WTC11 (cell line): ENCODE data around the gene LDB2. TPM values are rescaled to one million over a fixed set of nuclear protein-coding genes. Genes with fewer than 3 reads are reported as not detected.

Experiments
- ATAC-seq: fragments of 200-7000 bp; cut with Tn5 transposase; 2 replicates; pipeline ENCODE4 v1.10.0; 2021; ENCODE audit warnings: mild to moderate bottlenecking, moderate library complexity
- CTCF ChIA-PET: fragments of 300-600 bp; sonication (Branson Sonifier 250); formaldehyde crosslinking; loops from one replicate; lab custom pipeline; 2021; ENCODE audit warnings: antibody characterized with exemption; lab: Charles Lee
- POLR2A ChIA-PET: fragments of 350-600 bp; sonication (Branson Sonifier 250); formaldehyde crosslinking; loops from one replicate; lab custom pipeline; 2021; ENCODE audit warnings: antibody characterized with exemption; lab: Charles Lee
- DNase-seq: peaks from one replicate; pipeline ENCODE4 v3.0.0; 2021; ENCODE audit warnings: low spot score
- H3K27ac Mint-ChIP-seq: 2 replicates; pipeline ENCODE4 v1.8.0; 2021; ENCODE audit warnings: mixed read lengths
- H3K27me3 Mint-ChIP-seq: 2 replicates; pipeline ENCODE4 v1.8.0; 2021; ENCODE audit warnings: low read depth, mild to moderate bottlenecking, moderate library complexity, mixed read lengths
- H3K36me3 Mint-ChIP-seq: 2 replicates; pipeline ENCODE4 v1.8.0; 2021; ENCODE audit warnings: mixed read lengths
- H3K4me1 Mint-ChIP-seq: 2 replicates; pipeline ENCODE4 v1.8.0; 2022; ENCODE audit warnings: mixed read lengths
- H3K4me3 Mint-ChIP-seq: 2 replicates; pipeline ENCODE4 v1.8.0; 2021; ENCODE audit warnings: mild to moderate bottlenecking, moderate library complexity, mixed read lengths
- H3K9me3 Mint-ChIP-seq: 2 replicates; pipeline ENCODE4 v1.8.0; 2021; ENCODE audit warnings: mixed read lengths
- CREM ChIP-seq: sonication (generic); formaldehyde crosslinking; IDR thresholded peaks from 2 replicates; pipeline ENCODE4 v1.8.1; 2022; ENCODE audit warnings: mild to moderate bottlenecking, missing genetic modification reagents, moderate library complexity
- E2F1 ChIP-seq: sonication (generic); formaldehyde crosslinking; IDR thresholded peaks from 2 replicates; pipeline ENCODE4 v1.8.0; 2022; ENCODE audit warnings: mild to moderate bottlenecking, missing genetic modification reagents
- ESRRA ChIP-seq: sonication (generic); formaldehyde crosslinking; IDR thresholded peaks from 2 replicates; pipeline ENCODE4 v1.8.1; 2022; ENCODE audit warnings: mild to moderate bottlenecking, missing genetic modification reagents, borderline replicate concordance
- ETV6 ChIP-seq: sonication (generic); formaldehyde crosslinking; IDR thresholded peaks from 2 replicates; pipeline ENCODE4 v1.8.1; 2022; ENCODE audit warnings: mild to moderate bottlenecking, missing genetic modification reagents
- FOXP4 ChIP-seq: sonication (generic); formaldehyde crosslinking; IDR thresholded peaks from 2 replicates; pipeline ENCODE4 v1.8.0; 2022; ENCODE audit warnings: mild to moderate bottlenecking, missing genetic modification reagents
- IRF2 ChIP-seq: sonication (generic); formaldehyde crosslinking; IDR thresholded peaks from 2 replicates; pipeline ENCODE4 v1.8.0; 2022; ENCODE audit warnings: low read depth, missing genetic modification reagents, borderline replicate concordance
- JUN ChIP-seq: sonication (generic); formaldehyde crosslinking; IDR thresholded peaks from 2 replicates; pipeline ENCODE4 v1.8.0; 2023; ENCODE audit warnings: mild to moderate bottlenecking, missing genetic modification reagents
- MLX ChIP-seq: sonication (generic); formaldehyde crosslinking; IDR thresholded peaks from 2 replicates; pipeline ENCODE4 v1.8.1; 2023; ENCODE audit warnings: mild to moderate bottlenecking, missing genetic modification reagents, moderate library complexity
- NFATC4 ChIP-seq: fragments of 250-450 bp; sonication (Bioruptor Pico); IDR thresholded peaks from 2 replicates; pipeline ENCODE4 v1.9.0; 2021; ENCODE audit warnings: mild to moderate bottlenecking
- NFE2L1 ChIP-seq: sonication (generic); formaldehyde crosslinking; IDR thresholded peaks from 2 replicates; pipeline ENCODE4 v1.8.1; 2023; ENCODE audit warnings: missing genetic modification reagents
- NFYB ChIP-seq: sonication (generic); formaldehyde crosslinking; conservative IDR thresholded peaks from 2 replicates; pipeline ENCODE4 v1.8.0; 2022; ENCODE audit warnings: low read depth, missing genetic modification reagents
- NR2C2 ChIP-seq: sonication (generic); formaldehyde crosslinking; IDR thresholded peaks from 2 replicates; pipeline ENCODE4 v1.8.0; 2022; ENCODE audit warnings: mild to moderate bottlenecking, missing genetic modification reagents
- PREB ChIP-seq: sonication (generic); formaldehyde crosslinking; IDR thresholded peaks from 2 replicates; pipeline ENCODE4 v1.8.1; 2022; ENCODE audit warnings: mild to moderate bottlenecking, missing genetic modification reagents, moderate library complexity, borderline replicate concordance
- SMAD3 ChIP-seq: sonication (generic); formaldehyde crosslinking; IDR thresholded peaks from 2 replicates; pipeline ENCODE4 v1.8.0; 2022; ENCODE audit warnings: missing genetic modification reagents, mild to moderate bottlenecking, borderline replicate concordance
- TEAD4 ChIP-seq: sonication (generic); formaldehyde crosslinking; IDR thresholded peaks from 2 replicates; pipeline ENCODE4 v1.8.0; 2022; ENCODE audit warnings: mild to moderate bottlenecking, missing genetic modification reagents
- ZBTB21 ChIP-seq: sonication (generic); formaldehyde crosslinking; IDR thresholded peaks from 2 replicates; pipeline ENCODE4 v1.8.1; 2023; ENCODE audit warnings: mild to moderate bottlenecking, missing genetic modification reagents, borderline replicate concordance
- ZNF138 ChIP-seq: sonication (generic); formaldehyde crosslinking; conservative IDR thresholded peaks from 2 replicates; pipeline ENCODE4 v1.8.1; 2022; ENCODE audit warnings: mild to moderate bottlenecking, moderate library complexity, missing genetic modification reagents
- ZNF512 ChIP-seq: sonication (generic); formaldehyde crosslinking; IDR thresholded peaks from 2 replicates; pipeline ENCODE4 v1.8.1; 2022; ENCODE audit warnings: missing genetic modification reagents, borderline replicate concordance
- ZNF671 ChIP-seq: fragments of 250-450 bp; sonication (Bioruptor Pico); IDR thresholded peaks from 2 replicates; pipeline ENCODE4 v1.8.0; 2021; ENCODE audit warnings: mild to moderate bottlenecking
- total RNA-seq: library from RNA; stranded (reverse); gene quantifications from 3 replicates; pipeline ENCODE4 v1.2.3, GENCODE V29; 2021
- TF ChIP-seq, protein P1 (sequence below): sonication (generic); formaldehyde crosslinking; IDR thresholded peaks from 2 replicates; pipeline ENCODE4 v1.8.0; 2023; ENCODE audit warnings: mild to moderate bottlenecking, missing genetic modification reagents
- TF ChIP-seq, protein P2 (sequence below): fragments of 200-600 bp; IDR thresholded peaks from 2 replicates; pipeline ENCODE4 v1.8.0; 2022; ENCODE audit warnings: antibody characterized with exemption
- TF ChIP-seq, protein P3 (sequence below): sonication (generic); formaldehyde crosslinking; IDR thresholded peaks from 2 replicates; pipeline ENCODE4 v1.8.1; 2023; ENCODE audit warnings: mild to moderate bottlenecking, moderate library complexity, missing genetic modification reagents

Gene LDB2
- total RNA-seq, 1 experiment from 2014 or later, result 62.4 TPM

DNA sequence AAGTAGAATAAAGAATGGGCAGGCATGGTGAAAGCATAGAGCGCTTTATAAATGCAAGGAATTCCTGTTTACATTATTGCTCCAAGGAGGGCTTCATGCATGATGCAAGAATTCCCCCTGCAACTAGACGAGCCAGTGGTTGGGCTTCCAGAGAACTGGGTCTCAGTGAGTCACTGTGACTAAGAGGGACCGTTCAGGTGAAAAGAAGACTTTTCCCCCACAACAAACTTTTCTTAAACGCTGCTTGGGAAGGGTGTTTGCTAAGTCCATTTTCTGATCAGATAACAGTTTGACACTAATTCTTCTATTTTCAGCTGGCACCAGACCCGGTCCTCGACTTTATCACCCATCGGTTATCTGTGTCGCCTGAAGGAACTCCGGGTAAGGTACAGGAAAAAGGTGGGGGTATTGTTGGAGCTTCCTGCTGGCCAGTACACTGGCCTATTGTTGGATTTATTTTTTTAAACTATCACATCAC is 40.1 kb downstream of the LDB2 start (continued):
- TF ChIP-seq ZBTB21 (no peak), ZNF671 (CRISPR knock-in tag) (no peak), NFYB (CRISPR knock-in tag) (no peak)

GRCh38 chr4:16857425-16857824 is 41.0 kb downstream of the LDB2 start:
- ChIA-PET CTCF (no interaction called here), POLR2A (no interaction called here)
- Mint-ChIP-seq H3K4me1 (peaks cover 70% of the 10 kb centered on the region), H3K27ac (peak overlapping the region; percentile 49), H3K36me3 (0 out of 2 replicates have a peak, but pooled peaks cover 5% of the 10 kb centered on the region), H3K9me3 (no peaks in the 10 kb centered on the region), H3K27me3 (no peaks in the 10 kb centered on the region), H3K4me3 (no peak overlapping the region)
- TF ChIP-seq, protein P1, sequence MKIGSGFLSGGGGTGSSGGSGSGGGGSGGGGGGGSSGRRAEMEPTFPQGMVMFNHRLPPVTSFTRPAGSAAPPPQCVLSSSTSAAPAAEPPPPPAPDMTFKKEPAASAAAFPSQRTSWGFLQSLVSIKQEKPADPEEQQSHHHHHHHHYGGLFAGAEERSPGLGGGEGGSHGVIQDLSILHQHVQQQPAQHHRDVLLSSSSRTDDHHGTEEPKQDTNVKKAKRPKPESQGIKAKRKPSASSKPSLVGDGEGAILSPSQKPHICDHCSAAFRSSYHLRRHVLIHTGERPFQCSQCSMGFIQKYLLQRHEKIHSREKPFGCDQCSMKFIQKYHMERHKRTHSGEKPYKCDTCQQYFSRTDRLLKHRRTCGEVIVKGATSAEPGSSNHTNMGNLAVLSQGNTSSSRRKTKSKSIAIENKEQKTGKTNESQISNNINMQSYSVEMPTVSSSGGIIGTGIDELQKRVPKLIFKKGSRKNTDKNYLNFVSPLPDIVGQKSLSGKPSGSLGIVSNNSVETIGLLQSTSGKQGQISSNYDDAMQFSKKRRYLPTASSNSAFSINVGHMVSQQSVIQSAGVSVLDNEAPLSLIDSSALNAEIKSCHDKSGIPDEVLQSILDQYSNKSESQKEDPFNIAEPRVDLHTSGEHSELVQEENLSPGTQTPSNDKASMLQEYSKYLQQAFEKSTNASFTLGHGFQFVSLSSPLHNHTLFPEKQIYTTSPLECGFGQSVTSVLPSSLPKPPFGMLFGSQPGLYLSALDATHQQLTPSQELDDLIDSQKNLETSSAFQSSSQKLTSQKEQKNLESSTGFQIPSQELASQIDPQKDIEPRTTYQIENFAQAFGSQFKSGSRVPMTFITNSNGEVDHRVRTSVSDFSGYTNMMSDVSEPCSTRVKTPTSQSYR (CRISPR knock-in tag), result no peak
- TF ChIP-seq TEAD4 (no peak), ZNF138 (CRISPR knock-in tag) (no peak), CREM (no peak)
- no peak for DNase-seq
- no peak for ATAC-seq

DNA sequence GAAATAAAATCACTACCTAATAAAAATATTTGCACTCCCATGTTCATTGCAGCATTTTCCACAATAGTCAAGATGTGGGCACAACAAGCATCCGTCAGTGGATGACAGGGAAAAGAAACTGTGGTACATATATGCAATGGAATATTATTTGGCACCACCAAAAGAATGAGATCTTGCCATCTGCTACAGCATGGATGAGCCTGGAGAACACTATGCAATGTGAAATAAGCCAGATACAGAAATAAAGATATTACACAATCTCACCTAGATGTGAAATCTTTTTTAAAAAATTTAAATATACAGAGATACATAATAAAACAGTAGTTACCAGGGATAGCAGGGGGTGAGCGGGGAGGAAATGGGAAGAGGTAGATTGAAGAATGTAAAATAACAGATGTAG is 44.8 kb downstream of the LDB2 start:
- no peak for DNase-seq
- ATAC-seq, result no peak
- Mint-ChIP-seq H3K27me3 (no peaks in the 10 kb centered on the region), H3K36me3 (peaks cover 29% of the 10 kb centered on the region), H3K4me1 (peaks cover 68% of the 10 kb centered on the region), H3K4me3 (no peak overlapping the region), H3K9me3 (peaks cover 14% of the 10 kb centered on the region), H3K27ac (0 out of 2 replicates have a peak overlapping the region, but pooled peaks have one; percentile 15)
- CTCF ChIA-PET, result no interaction called here
- POLR2A ChIA-PET, result no interaction called here
- TF ChIP-seq NFATC4 (CRISPR knock-in tag) (no peak), E2F1 (no peak), JUN (CRISPR knock-in tag) (no peak), MLX (CRISPR knock-in tag) (no peak), SMAD3 (CRISPR knock-in tag) (no peak), ZNF512 (no peak), ESRRA (CRISPR knock-in tag) (no peak), NR2C2 (CRISPR knock-in tag) (no peak), ETV6 (CRISPR knock-in tag) (no peak), PREB (CRISPR knock-in tag) (no peak), FOXP4 (CRISPR knock-in tag) (no peak), IRF2 (CRISPR knock-in tag) (no peak), NFE2L1 (CRISPR knock-in tag) (no peak)
- TF ChIP-seq, protein P2, sequence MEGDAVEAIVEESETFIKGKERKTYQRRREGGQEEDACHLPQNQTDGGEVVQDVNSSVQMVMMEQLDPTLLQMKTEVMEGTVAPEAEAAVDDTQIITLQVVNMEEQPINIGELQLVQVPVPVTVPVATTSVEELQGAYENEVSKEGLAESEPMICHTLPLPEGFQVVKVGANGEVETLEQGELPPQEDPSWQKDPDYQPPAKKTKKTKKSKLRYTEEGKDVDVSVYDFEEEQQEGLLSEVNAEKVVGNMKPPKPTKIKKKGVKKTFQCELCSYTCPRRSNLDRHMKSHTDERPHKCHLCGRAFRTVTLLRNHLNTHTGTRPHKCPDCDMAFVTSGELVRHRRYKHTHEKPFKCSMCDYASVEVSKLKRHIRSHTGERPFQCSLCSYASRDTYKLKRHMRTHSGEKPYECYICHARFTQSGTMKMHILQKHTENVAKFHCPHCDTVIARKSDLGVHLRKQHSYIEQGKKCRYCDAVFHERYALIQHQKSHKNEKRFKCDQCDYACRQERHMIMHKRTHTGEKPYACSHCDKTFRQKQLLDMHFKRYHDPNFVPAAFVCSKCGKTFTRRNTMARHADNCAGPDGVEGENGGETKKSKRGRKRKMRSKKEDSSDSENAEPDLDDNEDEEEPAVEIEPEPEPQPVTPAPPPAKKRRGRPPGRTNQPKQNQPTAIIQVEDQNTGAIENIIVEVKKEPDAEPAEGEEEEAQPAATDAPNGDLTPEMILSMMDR, result no peak
- TF ChIP-seq, protein P3, sequence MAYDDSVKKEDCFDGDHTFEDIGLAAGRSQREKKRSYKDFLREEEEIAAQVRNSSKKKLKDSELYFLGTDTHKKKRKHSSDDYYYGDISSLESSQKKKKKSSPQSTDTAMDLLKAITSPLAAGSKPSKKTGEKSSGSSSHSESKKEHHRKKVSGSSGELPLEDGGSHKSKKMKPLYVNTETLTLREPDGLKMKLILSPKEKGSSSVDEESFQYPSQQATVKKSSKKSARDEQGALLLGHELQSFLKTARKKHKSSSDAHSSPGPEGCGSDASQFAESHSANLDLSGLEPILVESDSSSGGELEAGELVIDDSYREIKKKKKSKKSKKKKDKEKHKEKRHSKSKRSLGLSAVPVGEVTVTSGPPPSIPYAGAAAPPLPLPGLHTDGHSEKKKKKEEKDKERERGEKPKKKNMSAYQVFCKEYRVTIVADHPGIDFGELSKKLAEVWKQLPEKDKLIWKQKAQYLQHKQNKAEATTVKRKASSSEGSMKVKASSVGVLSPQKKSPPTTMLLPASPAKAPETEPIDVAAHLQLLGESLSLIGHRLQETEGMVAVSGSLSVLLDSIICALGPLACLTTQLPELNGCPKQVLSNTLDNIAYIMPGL (CRISPR knock-in tag), result no peak
